ENCODE data around the gene SIDT1.

SIDT1 gene

DNA sequence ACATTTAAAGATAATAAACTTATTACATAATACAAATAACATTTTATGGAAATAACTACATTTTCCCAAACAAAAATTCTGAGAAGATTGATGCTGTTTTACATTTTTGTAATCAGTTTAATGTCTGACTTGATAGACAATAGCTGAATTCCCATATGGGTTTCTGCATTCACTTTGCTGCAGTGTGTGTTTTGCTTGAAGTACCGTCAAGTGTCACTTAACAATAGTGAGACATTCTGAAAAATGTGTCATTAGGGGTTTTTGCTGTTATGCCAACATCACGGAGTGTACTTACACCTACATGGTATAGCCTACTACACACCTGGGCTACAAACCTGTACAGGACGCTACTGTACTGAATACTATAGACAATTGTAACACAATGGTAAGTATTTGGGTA is 106.6 kb downstream of the SIDT1 start:
- no peak for FAIRE-seq

DNA sequence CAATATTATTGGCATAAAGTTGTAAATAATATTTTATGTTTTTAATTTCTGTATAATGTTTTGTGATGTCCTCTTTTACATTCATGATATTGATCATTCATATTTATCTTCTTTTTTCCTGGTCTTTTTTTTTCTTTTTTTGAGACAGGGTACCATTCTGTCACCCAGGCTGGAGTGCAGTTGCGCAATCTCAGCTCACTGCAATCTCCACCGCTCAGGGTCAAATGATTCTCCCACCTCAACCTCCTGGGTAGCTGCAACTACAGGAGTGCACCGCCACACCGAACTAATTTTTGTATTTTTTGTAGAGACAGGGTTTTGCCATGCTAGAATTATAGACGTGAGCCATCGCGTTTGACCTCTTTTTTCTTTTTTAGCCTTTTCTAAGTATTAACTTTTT is 111.2 kb downstream of the SIDT1 start:
- no peak for FAIRE-seq

DNA sequence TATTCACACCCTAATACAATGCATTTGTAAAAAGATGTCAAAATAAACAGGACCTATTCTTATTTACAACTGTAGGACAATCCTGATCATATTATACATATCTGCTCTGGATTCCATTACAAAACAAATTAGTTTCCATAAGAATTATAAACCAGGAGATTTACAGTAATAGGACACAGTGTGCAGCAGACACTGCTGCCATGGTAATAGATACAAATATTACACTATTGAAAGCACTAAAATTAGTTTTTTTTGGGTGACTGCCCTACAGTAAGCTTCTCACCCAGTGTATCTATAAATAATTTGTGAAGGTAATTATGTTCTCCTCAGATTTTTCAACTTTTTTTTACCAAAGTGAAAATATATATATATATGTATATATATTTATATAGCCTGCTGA is 116.2 kb downstream of the SIDT1 start:
- no peak for FAIRE-seq

DNA sequence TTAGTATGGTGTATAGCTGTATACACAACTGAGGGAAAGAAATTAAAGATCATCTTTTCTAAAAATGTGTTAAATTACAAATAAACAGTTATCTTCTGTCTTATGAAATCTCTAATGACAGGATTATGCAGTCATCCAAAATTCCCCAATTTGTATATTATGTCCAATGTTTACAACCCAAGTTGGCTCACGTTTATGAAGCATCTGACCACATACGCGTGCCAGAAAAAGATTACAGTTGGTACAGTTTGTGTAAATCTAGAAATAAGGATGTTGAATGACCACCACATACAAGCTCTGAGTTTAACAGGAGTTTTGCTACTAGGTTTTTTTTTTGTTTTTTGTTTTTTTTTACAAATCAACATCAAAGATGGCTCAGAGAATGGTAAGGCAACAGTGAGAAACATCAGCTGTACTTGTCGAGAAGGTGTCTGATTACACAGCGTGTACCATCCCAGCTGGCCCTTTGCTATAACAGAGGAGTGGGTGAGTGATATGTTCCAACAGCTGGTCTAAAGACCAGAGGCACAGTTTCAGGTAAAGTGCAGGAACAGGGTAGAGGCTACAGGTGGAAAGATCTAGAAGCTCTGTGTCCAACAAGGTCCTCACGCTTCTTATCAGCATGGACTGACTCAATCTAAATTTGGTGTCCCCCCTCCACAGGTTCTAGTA is 117.0 kb downstream of the SIDT1 start:
- no peak for FAIRE-seq

DNA sequence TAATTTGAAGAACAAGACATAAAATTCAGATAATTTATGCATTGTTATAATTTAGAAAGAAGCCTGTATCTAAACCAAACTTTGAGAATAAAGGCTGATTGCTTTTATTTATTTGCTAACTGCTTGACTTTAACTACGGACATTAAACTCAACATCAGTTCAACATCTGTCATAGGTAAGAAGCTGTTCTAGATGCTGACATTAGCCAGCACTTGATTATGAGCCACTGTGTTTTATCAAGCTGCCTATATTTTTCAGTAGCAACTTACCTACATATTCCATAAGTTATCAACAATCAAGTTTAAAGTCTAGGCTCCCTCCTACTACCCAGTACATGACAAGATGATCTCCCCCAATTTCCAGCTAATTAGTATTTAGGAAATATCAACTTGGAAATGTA is 122.0 kb downstream of the SIDT1 start:
- no peak for FAIRE-seq

DNA sequence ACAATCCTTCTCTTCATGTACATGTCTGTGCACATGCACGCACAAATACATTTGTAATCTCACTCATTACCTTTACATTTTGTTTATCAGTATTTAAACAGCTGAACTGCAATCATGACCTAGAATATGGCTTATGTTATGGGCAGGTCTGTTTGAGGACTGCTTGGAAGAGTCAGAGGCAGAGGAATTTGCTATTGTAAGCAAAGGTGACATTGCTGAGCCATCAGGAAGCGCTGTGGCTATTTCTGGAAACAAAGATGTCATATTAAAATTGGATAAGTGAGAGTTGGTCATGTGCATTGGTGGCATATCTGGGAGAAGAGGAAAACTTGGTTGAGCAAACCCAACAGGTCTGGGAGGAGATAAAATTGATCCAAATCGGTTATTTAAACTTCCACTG is 122.5 kb downstream of the SIDT1 start:
- FAIRE-seq: no peak

DNA sequence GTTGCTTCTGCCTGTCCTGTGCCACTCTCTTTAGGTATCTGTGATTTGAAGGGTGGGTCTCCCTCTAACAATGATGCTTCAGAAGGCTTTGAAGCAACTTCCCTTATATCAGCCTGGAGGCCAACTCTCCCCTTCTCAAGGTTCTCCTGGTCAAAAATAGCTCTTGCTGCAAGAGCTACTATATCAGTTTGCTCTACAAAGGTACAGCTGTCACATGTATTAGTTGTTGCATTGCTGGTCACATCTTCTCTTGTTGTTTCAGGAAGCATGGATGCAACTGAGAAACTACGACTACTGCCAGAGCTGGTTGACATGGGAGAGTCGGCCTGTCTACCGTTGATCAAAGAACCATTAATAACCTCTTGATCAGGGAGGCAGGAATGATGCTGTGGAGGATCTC is 125.8 kb downstream of the SIDT1 start:
- no peak for FAIRE-seq

DNA sequence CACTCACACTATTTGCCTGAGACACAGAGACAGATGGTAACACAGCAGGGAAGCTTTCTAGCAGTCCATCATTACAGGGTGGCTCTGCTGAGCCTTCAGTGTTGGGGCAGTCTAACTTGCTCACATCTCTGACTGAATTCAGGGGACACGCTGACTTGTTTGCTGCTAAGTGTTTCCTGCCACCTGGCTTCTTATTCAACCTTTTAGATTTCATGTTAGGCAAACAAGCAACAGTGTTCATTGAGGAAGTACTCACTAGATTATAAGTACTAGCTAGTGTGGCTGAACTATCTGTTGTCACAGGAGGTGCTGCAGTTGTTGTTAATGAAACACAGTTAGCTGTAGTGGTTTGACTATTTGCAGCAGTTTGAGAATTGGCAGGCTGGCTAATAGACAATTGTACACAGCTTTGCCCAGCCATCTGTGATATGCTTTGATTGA is 126.8 kb downstream of the SIDT1 start:
- FAIRE-seq: no peak

DNA sequence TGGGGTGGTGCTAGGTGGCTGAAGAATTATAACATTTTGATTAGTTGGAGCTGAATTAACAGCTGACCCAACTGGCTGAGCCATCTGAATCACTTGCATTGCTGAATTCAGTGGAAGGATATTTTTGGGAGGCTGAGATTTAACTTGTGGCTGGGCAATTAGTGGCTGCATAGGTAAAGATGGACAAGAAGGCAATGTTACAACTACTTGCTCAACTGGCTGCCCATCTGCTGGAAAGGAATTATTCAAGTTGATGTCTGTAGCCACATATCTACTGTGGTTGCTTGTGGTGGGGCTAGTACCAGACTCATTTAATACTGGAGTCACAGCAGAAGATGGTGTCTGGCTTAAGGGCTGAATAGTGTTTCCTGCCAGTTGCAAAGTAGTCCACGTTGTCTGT is 127.6 kb downstream of the SIDT1 start:
- no peak for FAIRE-seq

DNA sequence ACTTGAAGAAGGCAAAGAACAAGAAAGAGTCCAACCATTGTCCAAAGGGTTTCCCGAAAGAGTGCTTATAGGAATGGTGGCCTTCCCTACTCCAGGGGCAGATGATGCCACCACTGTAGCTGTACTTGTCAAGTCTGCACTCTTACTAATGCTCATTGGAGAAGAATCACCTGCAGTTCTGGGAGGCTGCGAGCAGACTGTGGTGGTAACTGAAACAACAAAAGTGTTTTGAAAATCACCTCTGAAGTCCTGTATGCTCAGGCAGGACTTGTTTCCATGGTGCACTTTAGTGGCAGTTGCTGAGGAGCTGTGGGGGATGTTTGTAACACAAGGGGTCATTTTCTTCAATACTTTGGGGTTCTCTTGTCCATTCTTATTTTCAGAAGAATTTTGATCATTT is 128.1 kb downstream of the SIDT1 start:
- FAIRE-seq: no peak

DNA sequence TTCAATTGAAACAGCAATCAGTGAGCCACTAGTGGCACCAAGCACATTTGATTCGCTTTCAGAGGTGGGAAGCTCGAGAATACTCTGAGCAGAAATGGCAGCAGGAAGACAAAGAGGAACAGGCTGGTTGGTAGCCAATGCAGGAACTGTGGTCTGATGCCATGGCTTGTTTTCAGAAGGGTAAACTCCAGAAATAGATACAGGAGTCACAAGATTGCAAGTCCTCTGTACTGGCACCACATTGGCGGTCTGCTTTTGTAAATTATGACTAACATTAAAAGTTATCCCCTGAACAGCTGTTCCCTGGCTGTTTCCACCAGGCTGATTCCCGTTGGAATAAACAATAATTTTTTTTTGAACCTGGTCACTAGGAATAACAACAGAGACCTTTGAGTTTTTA is 128.5 kb downstream of the SIDT1 start:
- no peak for FAIRE-seq

DNA sequence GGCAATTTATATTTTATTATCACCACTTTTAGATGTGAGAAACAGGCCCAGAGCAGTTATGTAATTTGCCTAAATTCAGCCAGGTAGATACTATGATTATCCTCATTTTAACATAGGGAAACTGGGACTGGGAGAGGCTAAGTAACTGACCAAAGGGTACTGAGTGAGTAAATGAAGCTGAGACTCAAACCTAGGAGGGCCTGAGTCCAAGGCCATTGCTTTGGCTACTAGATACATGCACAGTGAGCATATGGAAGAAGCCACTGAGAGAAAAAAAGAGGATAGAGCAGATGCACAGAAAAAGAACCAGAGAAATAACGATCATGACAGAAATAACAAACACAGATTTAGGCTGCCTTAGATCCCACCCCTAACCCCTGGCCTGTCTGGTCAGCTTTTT is 130.5 kb downstream of the SIDT1 start:
- no peak for FAIRE-seq

DNA sequence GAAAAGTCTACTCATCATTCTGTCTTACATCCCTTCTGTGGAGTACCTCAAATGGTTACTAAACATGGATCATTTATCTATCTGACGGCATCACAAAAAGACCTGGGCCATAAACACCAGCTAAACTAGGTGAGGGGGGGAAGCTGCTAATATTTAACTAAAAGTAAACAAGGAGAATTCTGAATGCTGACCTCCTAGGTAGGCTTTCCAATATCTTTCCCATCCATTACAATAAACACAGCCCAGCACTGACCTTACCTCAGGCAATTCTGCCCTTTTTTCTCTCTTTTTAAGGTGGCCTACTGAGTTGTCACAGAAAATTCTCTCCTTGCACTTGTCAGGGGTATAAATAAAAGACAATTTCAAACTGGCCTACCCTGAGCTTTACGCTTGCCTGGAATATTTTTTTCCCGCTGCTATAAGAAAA is 131.0 kb downstream of the SIDT1 start:
- FAIRE-seq: no peak

DNA sequence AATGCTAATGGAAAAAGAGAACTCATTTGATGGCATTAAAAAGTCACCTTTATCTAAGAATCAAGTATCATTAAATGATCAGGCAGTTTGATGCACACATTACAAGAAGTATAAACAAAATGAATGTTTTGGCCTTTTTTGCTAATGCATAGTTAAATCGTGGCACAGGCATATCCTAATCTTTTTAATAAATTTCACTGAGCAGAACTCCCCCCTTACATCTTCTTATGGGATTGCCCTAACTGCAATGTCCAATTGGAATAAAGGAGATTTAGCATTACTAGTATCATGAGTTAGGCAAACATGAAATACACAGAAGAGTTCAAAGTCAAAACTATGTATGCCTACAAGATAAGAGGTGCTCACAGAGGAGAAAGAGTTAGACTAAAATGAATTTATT is 131.4 kb downstream of the SIDT1 start:
- FAIRE-seq: no peak

DNA sequence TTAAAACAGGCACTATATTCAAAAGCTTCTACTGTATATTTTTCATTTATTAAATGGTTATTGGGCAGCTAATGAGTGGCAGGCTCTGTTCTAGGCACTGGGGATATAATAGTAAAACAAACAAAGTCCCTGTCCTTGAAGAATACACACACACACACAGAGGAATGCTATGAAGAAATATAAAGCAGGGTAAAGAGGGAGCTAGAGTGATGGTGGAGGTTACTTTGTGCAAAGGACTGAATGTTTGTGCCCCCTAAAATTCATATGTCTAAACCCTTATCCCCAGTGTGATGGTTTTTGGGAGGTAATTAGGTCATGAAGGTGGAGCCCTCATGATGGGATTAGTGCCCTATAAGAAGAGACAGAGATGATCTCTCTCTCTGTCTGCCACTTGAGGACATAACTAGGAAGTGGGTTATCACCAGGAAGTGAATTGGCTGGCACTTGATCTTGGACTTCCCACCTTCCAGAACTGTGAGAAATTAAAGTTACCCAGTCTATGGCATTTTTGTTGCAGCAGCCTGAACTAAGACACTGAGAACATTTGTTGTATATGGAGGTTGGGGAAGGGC is 132.3 kb downstream of the SIDT1 start:
- no peak for FAIRE-seq

DNA sequence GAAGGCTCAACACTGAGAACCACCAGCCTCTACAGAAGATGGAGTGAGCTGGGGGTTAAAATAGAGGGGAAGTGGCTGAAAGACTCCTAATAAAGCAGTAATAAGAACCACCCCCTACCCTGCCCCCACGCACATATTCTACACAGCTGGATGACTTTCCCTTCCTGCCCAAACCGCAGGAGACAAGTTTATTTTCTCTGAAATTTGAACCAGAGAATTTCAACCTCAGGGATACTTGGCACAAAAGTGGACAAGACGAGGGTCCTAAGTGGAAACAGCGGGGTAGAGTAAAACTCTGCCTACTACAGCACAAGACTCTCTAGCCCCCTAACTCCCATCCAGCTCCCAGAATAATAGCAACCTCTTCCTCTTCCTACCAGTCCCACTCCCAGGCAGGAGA is 135.7 kb downstream of the SIDT1 start:
- FAIRE-seq: no peak

DNA sequence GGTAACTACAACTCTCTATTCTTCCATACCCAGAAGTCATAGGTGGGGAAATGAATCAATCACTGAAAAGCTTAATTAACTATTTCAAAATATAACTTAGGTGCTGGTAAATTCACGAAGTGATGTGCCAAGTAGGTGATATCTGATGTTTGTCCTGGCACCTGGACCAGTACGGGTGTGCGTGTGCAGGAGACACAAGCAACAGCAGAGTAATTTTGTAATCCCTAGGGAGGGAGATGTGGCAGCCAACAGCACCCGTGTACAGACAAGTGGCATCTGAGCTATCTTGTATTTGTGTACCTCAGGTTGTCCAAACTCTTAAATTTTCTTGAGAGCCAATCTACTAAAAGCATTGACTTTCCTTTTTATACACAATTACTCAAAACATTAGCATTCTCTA is 141.2 kb downstream of the SIDT1 start:
- FAIRE-seq: no peak

DNA sequence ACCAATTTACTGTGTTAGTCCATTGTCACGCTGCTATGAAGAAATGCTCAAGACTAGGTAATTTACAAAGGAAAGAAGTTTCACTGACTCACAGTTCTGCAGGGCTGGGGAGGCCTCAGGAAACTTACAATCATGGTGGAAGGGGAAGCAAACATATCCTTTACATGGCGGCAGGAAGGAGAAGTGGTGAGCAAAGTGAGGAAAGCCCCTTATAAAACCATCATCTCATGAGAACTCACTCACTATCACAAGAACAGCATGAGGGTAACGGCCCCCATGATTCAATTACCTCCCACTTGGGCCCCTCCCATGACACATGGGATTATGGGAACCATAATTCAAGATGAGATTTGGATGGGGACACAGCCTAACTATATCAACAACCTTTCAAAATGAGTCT is 143.9 kb downstream of the SIDT1 start:
- no peak for FAIRE-seq

DNA sequence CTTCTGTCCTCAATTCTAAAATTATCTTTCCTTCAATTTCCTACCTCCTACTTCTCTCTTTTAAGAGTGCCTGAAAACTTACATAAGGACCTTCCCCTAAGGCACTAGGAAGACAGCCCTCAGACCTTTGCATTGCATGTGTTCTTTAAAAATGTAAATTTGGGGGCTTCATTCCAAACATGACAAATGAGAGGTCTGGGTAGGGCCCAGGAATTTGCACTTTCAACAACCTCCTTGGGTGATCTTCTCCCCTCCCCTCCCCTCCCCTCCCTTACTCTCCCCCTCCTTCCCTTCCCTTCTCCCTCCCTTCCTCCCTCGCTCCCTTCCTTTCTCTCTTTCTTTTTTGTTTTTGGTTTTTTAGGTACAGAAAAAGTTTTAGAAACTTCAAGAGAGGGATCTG is 145.4 kb downstream of the SIDT1 start:
- FAIRE-seq: no peak

DNA sequence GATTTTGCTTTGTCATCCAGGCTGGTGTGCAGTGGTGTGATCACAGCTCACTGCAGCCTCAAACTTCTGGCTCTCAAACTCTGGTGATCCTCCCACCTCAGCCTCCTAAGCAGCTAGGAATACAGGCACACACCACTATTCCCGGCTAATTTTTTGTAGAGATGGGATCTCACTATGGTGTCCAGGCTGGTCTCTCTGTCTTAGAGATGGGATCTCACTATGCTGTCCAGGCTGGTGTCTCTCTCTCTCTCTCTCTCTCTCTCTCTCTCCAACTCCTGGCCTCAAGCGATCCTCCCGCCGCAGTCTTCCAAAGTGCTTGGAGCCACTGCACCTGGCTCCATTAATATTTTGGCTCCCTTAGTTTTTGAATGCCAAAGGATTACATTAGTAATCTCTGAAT is 146.4 kb downstream of the SIDT1 start:
- FAIRE-seq: no peak
